ENCODE results near the gene POGZ. TPM values are rescaled to one million over a fixed set of nuclear protein-coding genes. Genes with fewer than 3 reads are reported as not detected.

POGZ gene
- total RNA-seq, 6 experiments from 2014 or later, result 34.9 to 40.3 (median 37.9) TPM

GRCh38 chr1:151472856-151473731 lies 13.8 kb upstream of the POGZ start:
- Mint-ChIP-seq H3K27ac (no peak overlapping the region), H3K36me3 (ENCODE audit: low read depth) (no peaks in the 10 kb centered on the region), H3K9me3 (no peaks in the 10 kb centered on the region), H3K4me1 (ENCODE audit: low read depth) (no peaks in the 10 kb centered on the region; the same call in 1 of the 2 replicates), H3K27me3 (ENCODE audit: insufficient read depth) (peaks cover 6% of the 10 kb centered on the region), H3K4me3 (peak overlapping the region; percentile 25; the same call in 1 of the 2 replicates)
- TF ChIP-seq CTCF (IDR thresholded peaks at IDR 0.05), result no peak
- DNase-seq, result no peak

- TF ChIP-seq CTCF (IDR thresholded peaks at IDR 0.05), result no peak
- Mint-ChIP-seq H3K4me1 (ENCODE audit: low read depth) (no peaks in the 10 kb centered on the region), H3K4me3 (no peak overlapping the region), H3K36me3 (ENCODE audit: low read depth) (no peaks in the 10 kb centered on the region), H3K27ac (no peak overlapping the region), H3K9me3 (no peaks in the 10 kb centered on the region), H3K27me3 (ENCODE audit: insufficient read depth) (peaks cover 27% of the 10 kb centered on the region)
- no peak for DNase-seq
Observed at GRCh38 chr1:151465026-151465425, 5.7 kb upstream of the POGZ start.

GRCh38 chr1:151461694-151462093 lies 2.4 kb upstream of the POGZ start:
- Mint-ChIP-seq H3K4me1 (ENCODE audit: low read depth) (peaks cover 8% of the 10 kb centered on the region), H3K27me3 (ENCODE audit: insufficient read depth) (peaks cover 22% of the 10 kb centered on the region), H3K36me3 (ENCODE audit: low read depth) (peaks cover 5% of the 10 kb centered on the region; the same call in 1 of the 2 replicates), H3K27ac (no peak overlapping the region), H3K4me3 (no peak overlapping the region), H3K9me3 (no peaks in the 10 kb centered on the region)
- no peak for TF ChIP-seq CTCF (IDR thresholded peaks at IDR 0.05)
- DNase-seq, result no peak

GRCh38 chr1:151458802-151459330 lies 428 bp downstream of the POGZ start:
- peak; percentile 37 for DNase-seq
- Mint-ChIP-seq H3K27ac (peak overlapping the region; percentile 75), H3K27me3 (ENCODE audit: insufficient read depth) (peaks cover 12% of the 10 kb centered on the region), H3K4me1 (ENCODE audit: low read depth) (peaks cover 18% of the 10 kb centered on the region), H3K36me3 (ENCODE audit: low read depth) (peaks cover 5% of the 10 kb centered on the region; the same call in 1 of the 2 replicates), H3K4me3 (peak overlapping the region; percentile 77), H3K9me3 (no peaks in the 10 kb centered on the region)
- TF ChIP-seq CTCF (IDR thresholded peaks at IDR 0.05), result no peak

- DNase-seq, result peak; percentile 90
- H3K27ac Mint-ChIP-seq, result peak overlapping the region; percentile 78
- H3K9me3 Mint-ChIP-seq, result no peaks in the 10 kb centered on the region
- H3K36me3 Mint-ChIP-seq (ENCODE audit: low read depth), result peaks cover 5% of the 10 kb centered on the region; the same call in 1 of the 2 replicates
- no peak for TF ChIP-seq CTCF (IDR thresholded peaks at IDR 0.05)
- peak overlapping the region; percentile 89 for H3K4me3 Mint-ChIP-seq
- peaks cover 18% of the 10 kb centered on the region for H3K4me1 Mint-ChIP-seq (ENCODE audit: low read depth)
- peaks cover 9% of the 10 kb centered on the region for H3K27me3 Mint-ChIP-seq (ENCODE audit: insufficient read depth)
Observed at GRCh38 chr1:151457911-151458801, 1.1 kb downstream of the POGZ start.

Data from HFFc6 (cell line).